ENCODE data around the gene AURKA.
"Not testable (repeated sequence)": the region's sequence is repeated elsewhere in the genome, so short reads cannot be mapped to it uniquely, and the experiment has no call there.

AURKA gene

GRCh38 chr20:56400001-56400640, 8.1 kb upstream of the AURKA start:
- FAIRE-seq (peak; percentile 69), DNase-seq (ENCODE audit: insufficient read length, low spot score) (no peak)
- no peak for TF ChIP-seq TAF1 (IDR thresholded peaks at IDR 0.05; ENCODE audit: low read depth, low read length)
- TF ChIP-seq POLR2A (IDR thresholded peaks at IDR 0.05; ENCODE audit: low read depth, low read length) = no peak
- no peak for TF ChIP-seq POU2F2 (IDR thresholded peaks at IDR 0.05; ENCODE audit: low read depth, low read length)
- TF ChIP-seq PAX5 (IDR thresholded peaks at IDR 0.05; ENCODE audit: insufficient read depth, low read length, severe bottlenecking) = no peak
- no peak for TF ChIP-seq POLR2AphosphoS5 (IDR thresholded peaks at IDR 0.05; ENCODE audit: low read depth, low read length)
- no peak for TF ChIP-seq SPI1 (IDR thresholded peaks at IDR 0.05; ENCODE audit: low read depth, low read length)

GRCh38 chr20:56395166-56395565, 3.2 kb upstream of the AURKA start:
- no peak for DNase-seq (ENCODE audit: insufficient read length, low spot score)
- no peak for TF ChIP-seq POLR2A (IDR thresholded peaks at IDR 0.05; ENCODE audit: low read depth, low read length)
- no peak for TF ChIP-seq SPI1 (IDR thresholded peaks at IDR 0.05; ENCODE audit: low read depth, low read length)
- TF ChIP-seq POU2F2 (IDR thresholded peaks at IDR 0.05; ENCODE audit: low read depth, low read length) = no peak
- no peak for TF ChIP-seq PAX5 (IDR thresholded peaks at IDR 0.05; ENCODE audit: insufficient read depth, low read length, severe bottlenecking)
- no peak for TF ChIP-seq POLR2AphosphoS5 (IDR thresholded peaks at IDR 0.05; ENCODE audit: low read depth, low read length)
- no peak for TF ChIP-seq TAF1 (IDR thresholded peaks at IDR 0.05; ENCODE audit: low read depth, low read length)
- FAIRE-seq = no peak

- TF ChIP-seq SPI1 (IDR thresholded peaks at IDR 0.05; ENCODE audit: low read depth, low read length) (no peak), TAF1 (IDR thresholded peaks at IDR 0.05; ENCODE audit: low read depth, low read length) (no peak), PAX5 (IDR thresholded peaks at IDR 0.05; ENCODE audit: insufficient read depth, low read length, severe bottlenecking) (no peak), POU2F2 (IDR thresholded peaks at IDR 0.05; ENCODE audit: low read depth, low read length) (no peak), POLR2A (IDR thresholded peaks at IDR 0.05; ENCODE audit: low read depth, low read length) (no peak), POLR2AphosphoS5 (IDR thresholded peaks at IDR 0.05; ENCODE audit: low read depth, low read length) (no peak)
- no peak for DNase-seq (ENCODE audit: insufficient read length, low spot score)
- no peak for FAIRE-seq
Measured at GRCh38 chr20:56393653-56394052, 1.6 kb upstream of the AURKA start.

GRCh38 chr20:56392881-56393482, 967 bp upstream of the AURKA start:
- no peak for DNase-seq (ENCODE audit: insufficient read length, low spot score)
- no peak for FAIRE-seq
- TF ChIP-seq POLR2AphosphoS5 (IDR thresholded peaks at IDR 0.05; ENCODE audit: low read depth, low read length) (no peak; the same call in 1 of the 2 replicates), POLR2A (IDR thresholded peaks at IDR 0.05; ENCODE audit: low read depth, low read length) (0 out of 2 replicates have a peak, but pooled peaks have one; percentile 15)

GRCh38 chr20:56391596-56392131, 351 bp downstream of the AURKA start:
- DNase-seq (ENCODE audit: insufficient read length, low spot score) = no peak
- TF ChIP-seq POLR2AphosphoS5 (IDR thresholded peaks at IDR 0.05; ENCODE audit: low read depth, low read length) = 0 out of 2 replicates have a peak, but pooled peaks have one; percentile 5
- TF ChIP-seq PAX5 (IDR thresholded peaks at IDR 0.05; ENCODE audit: insufficient read depth, low read length, severe bottlenecking) = no peak
- no peak for FAIRE-seq

- no peak for TF ChIP-seq TAF1 (IDR thresholded peaks at IDR 0.05; ENCODE audit: low read depth, low read length)
- no peak; the same call in 1 of the 2 replicates for TF ChIP-seq POLR2A (IDR thresholded peaks at IDR 0.05; ENCODE audit: low read depth, low read length)
- TF ChIP-seq PAX5 (IDR thresholded peaks at IDR 0.05; ENCODE audit: insufficient read depth, low read length, severe bottlenecking) = no peak
- no peak for TF ChIP-seq POLR2AphosphoS5 (IDR thresholded peaks at IDR 0.05; ENCODE audit: low read depth, low read length)
- no peak for TF ChIP-seq SPI1 (IDR thresholded peaks at IDR 0.05; ENCODE audit: low read depth, low read length)
- no peak for TF ChIP-seq POU2F2 (IDR thresholded peaks at IDR 0.05; ENCODE audit: low read depth, low read length)
- no peak for DNase-seq (ENCODE audit: insufficient read length, low spot score)
- FAIRE-seq = no peak
Measured at GRCh38 chr20:56391037-56391436, 978 bp downstream of the AURKA start.

GRCh38 chr20:56390396-56390795, 1.6 kb downstream of the AURKA start:
- DNase-seq (ENCODE audit: insufficient read length, low spot score); FAIRE-seq: not testable (repeated sequence)

GRCh38 chr20:56389807-56390206, 2.2 kb downstream of the AURKA start:
- FAIRE-seq (no peak), DNase-seq (ENCODE audit: insufficient read length, low spot score) (no peak)
- TF ChIP-seq POU2F2 (IDR thresholded peaks at IDR 0.05; ENCODE audit: low read depth, low read length) (no peak), TAF1 (IDR thresholded peaks at IDR 0.05; ENCODE audit: low read depth, low read length) (no peak), POLR2A (IDR thresholded peaks at IDR 0.05; ENCODE audit: low read depth, low read length) (no peak), PAX5 (IDR thresholded peaks at IDR 0.05; ENCODE audit: insufficient read depth, low read length, severe bottlenecking) (no peak), SPI1 (IDR thresholded peaks at IDR 0.05; ENCODE audit: low read depth, low read length) (no peak), POLR2AphosphoS5 (IDR thresholded peaks at IDR 0.05; ENCODE audit: low read depth, low read length) (no peak)

GRCh38 chr20:56388882-56389281, 3.1 kb downstream of the AURKA start:
- FAIRE-seq (no peak), DNase-seq (ENCODE audit: insufficient read length, low spot score) (no peak)
- no peak for TF ChIP-seq TAF1 (IDR thresholded peaks at IDR 0.05; ENCODE audit: low read depth, low read length)
- no peak for TF ChIP-seq POLR2A (IDR thresholded peaks at IDR 0.05; ENCODE audit: low read depth, low read length)
- no peak for TF ChIP-seq PAX5 (IDR thresholded peaks at IDR 0.05; ENCODE audit: insufficient read depth, low read length, severe bottlenecking)
- no peak for TF ChIP-seq SPI1 (IDR thresholded peaks at IDR 0.05; ENCODE audit: low read depth, low read length)
- TF ChIP-seq POU2F2 (IDR thresholded peaks at IDR 0.05; ENCODE audit: low read depth, low read length) = no peak
- TF ChIP-seq POLR2AphosphoS5 (IDR thresholded peaks at IDR 0.05; ENCODE audit: low read depth, low read length) = no peak

- no peak for FAIRE-seq
- DNase-seq (ENCODE audit: insufficient read length, low spot score) = no peak
Measured at GRCh38 chr20:56386219-56386618, 5.8 kb downstream of the AURKA start.

More at GRCh38 chr20:56386219-56386618, 5.8 kb downstream of the AURKA start:
- TF ChIP-seq TAF1 (IDR thresholded peaks at IDR 0.05; ENCODE audit: low read depth, low read length) (no peak), POLR2AphosphoS5 (IDR thresholded peaks at IDR 0.05; ENCODE audit: low read depth, low read length) (no peak), POLR2A (IDR thresholded peaks at IDR 0.05; ENCODE audit: low read depth, low read length) (no peak), POU2F2 (IDR thresholded peaks at IDR 0.05; ENCODE audit: low read depth, low read length) (no peak), SPI1 (IDR thresholded peaks at IDR 0.05; ENCODE audit: low read depth, low read length) (no peak), PAX5 (IDR thresholded peaks at IDR 0.05; ENCODE audit: insufficient read depth, low read length, severe bottlenecking) (no peak)

Measured in GM12891 (cell line).